ENCODE measurements around the gene SSBP4. TPM values are rescaled to one million over a fixed set of nuclear protein-coding genes. Genes with fewer than 3 reads are reported as not detected.

SSBP4 gene
- total and polyA plus RNA-seq, 12 donors, result 9.1 to 160 (median 73.7) TPM

GRCh38 chr19:18412610-18413239 is 6.5 kb upstream of the SSBP4 start:
- H3K27me3 ChIP-seq, result no peaks in the 10 kb centered on the region
- H3K4me3 ChIP-seq, result no peak overlapping the region
- TF ChIP-seq POLR2A (IDR thresholded peaks at IDR 0.05) (no peak), CTCF (IDR thresholded peaks at IDR 0.05) (no peak)
- peaks cover 23 to 33% of the 10 kb centered on the region in 2 donors for H3K4me1 ChIP-seq (replicated peaks in 1 of 2)
- DNase-seq, result peak in 2 of 7 donors; percentile 18 to 25
- WGBS, 4 donors, result 71 to 77% (median 73%) methylated on average over 16 of the region's 16 CpGs
- H3K9me3 ChIP-seq (replicated peaks in 1 of 3), result no peaks in the 10 kb centered on the region
- intact Hi-C loops (cut with DNase I), result loop anchor here (5.0 kb wide), 1 partner anchor 65 kb away; no protein-coding TSS in a partner anchor
- no peaks in the 10 kb centered on the region for H3K36me3 ChIP-seq (replicated peaks in 1 of 2)
- H3K27ac ChIP-seq, result no peak overlapping the region

GRCh38 chr19:18414504-18415177 is 4.6 kb upstream of the SSBP4 start:
- Histone ChIP-seq H3K27ac (peak overlapping the region in 4 of 5 donors; percentile 47 to 92 (median 86)), H3K4me1 (replicated peaks in 1 of 2) (peaks cover 33 to 45% of the 10 kb centered on the region in 2 donors), H3K4me3 (peak overlapping the region in 1 of 4 donors; percentile 24), H3K9me3 (replicated peaks in 1 of 3) (no peaks in the 10 kb centered on the region), H3K27me3 (no peaks in the 10 kb centered on the region), H3K36me3 (replicated peaks in 1 of 2) (no peaks in the 10 kb centered on the region)
- DNase-seq, result peak in 5 of 7 donors; percentile 39 to 63 (median 45)
- WGBS, 4 donors, result 9 to 12% (median 10%) methylated on average over 8 to 11 of the region's 11 CpGs
- TF ChIP-seq CTCF (IDR thresholded peaks at IDR 0.05) (no peak), POLR2A (IDR thresholded peaks at IDR 0.05) (no peak)
- intact Hi-C loops (cut with DNase I), result loop anchor here (5.0 kb wide), 1 partner anchor 67 kb away; no protein-coding TSS in a partner anchor

GRCh38 chr19:18415178-18415867 is 3.9 kb upstream of the SSBP4 start:
- intact Hi-C loops (cut with DNase I), result no loop called here
- H3K27ac ChIP-seq, result peak overlapping the region; percentile 25 to 92 (median 85)
- no peaks in the 10 kb centered on the region for H3K27me3 ChIP-seq
- H3K9me3 ChIP-seq (replicated peaks in 1 of 3), result no peaks in the 10 kb centered on the region
- H3K36me3 ChIP-seq (replicated peaks in 1 of 2), result no peaks in the 10 kb centered on the region
- peaks cover 38 to 50% of the 10 kb centered on the region in 2 donors for H3K4me1 ChIP-seq (replicated peaks in 1 of 2)
- WGBS, 4 donors, result 30 to 36% (median 31%) methylated on average over 17 to 25 of the region's 25 CpGs
- TF ChIP-seq POLR2A (IDR thresholded peaks at IDR 0.05), result peak in 1 of 2 donors; percentile 35
- no peak for TF ChIP-seq CTCF (IDR thresholded peaks at IDR 0.05)
- peak in 6 of 7 donors; percentile 60 to 87 (median 71) for DNase-seq
- H3K4me3 ChIP-seq, result peak overlapping the region in 1 of 4 donors; percentile 24

GRCh38 chr19:18416778-18417249 is 2.4 kb upstream of the SSBP4 start:
- peak overlapping the region; percentile 72 to 92 (median 85) for H3K27ac ChIP-seq
- 0 to 1% (median 1%) methylated on average over 6 to 44 of the region's 44 CpGs for WGBS, 4 donors
- H3K27me3 ChIP-seq, result no peaks in the 10 kb centered on the region
- H3K4me3 ChIP-seq, result peak overlapping the region in 1 of 4 donors; percentile 50
- H3K4me1 ChIP-seq (replicated peaks in 1 of 2), result peaks cover 38 to 57% of the 10 kb centered on the region in 2 donors
- peak; percentile 80 to 93 (median 85) for DNase-seq
- no peak for TF ChIP-seq POLR2A (IDR thresholded peaks at IDR 0.05)
- TF ChIP-seq CTCF (IDR thresholded peaks at IDR 0.05), result no peak
- H3K36me3 ChIP-seq (replicated peaks in 1 of 2), result no peaks in the 10 kb centered on the region
- no peaks in the 10 kb centered on the region for H3K9me3 ChIP-seq (replicated peaks in 1 of 3)
- intact Hi-C loops (cut with DNase I), result no loop called here
